GM23248 (cell line): Measurements from ENCODE around the gene TAOK1. TPM values are rescaled to one million over a fixed set of nuclear protein-coding genes. Genes with fewer than 3 reads are reported as not detected.

Experiments
- DNase-seq: peaks from one replicate; pipeline ENCODE4 v3.0.0-alpha.2; 2015
- H2AFZ ChIP-seq: fragments of 200-600 bp; sonication (generic); 2 replicates; pipeline ENCODE4 v1.6.1; 2016; ENCODE audit warnings: antibody characterized with exemption
- H3F3A ChIP-seq: fragments of 200-600 bp; sonication (generic); 2 replicates; pipeline ENCODE4 v1.6.1; 2016; ENCODE audit warnings: mild to moderate bottlenecking, antibody characterized with exemption, mixed run types; ENCODE audit not compliant: insufficient read depth
- H3K27ac ChIP-seq: fragments of 200-600 bp; sonication (generic); 2 replicates; pipeline ENCODE4 v1.5.1; 2016; ENCODE audit warnings: mild to moderate bottlenecking
- H3K27me3 ChIP-seq: fragments of 200-600 bp; sonication (generic); replicated peaks from 2 replicates; pipeline ENCODE4 v1.6.1; 2016; ENCODE audit warnings: mild to moderate bottlenecking; ENCODE audit not compliant: insufficient read depth
- H3K36me3 ChIP-seq: fragments of 200-600 bp; sonication (generic); 2 replicates; pipeline ENCODE4 v1.6.1; 2016; ENCODE audit warnings: low read depth, mild to moderate bottlenecking
- H3K4me1 ChIP-seq: fragments of 200-600 bp; sonication (generic); 2 replicates; pipeline ENCODE4 v1.6.1; 2016; ENCODE audit warnings: mild to moderate bottlenecking; ENCODE audit not compliant: insufficient read depth
- H3K4me2 ChIP-seq: fragments of 200-600 bp; sonication (generic); one replicate; pipeline ENCODE4 v1.6.1; 2016; ENCODE audit warnings: mild to moderate bottlenecking; ENCODE audit not compliant: unreplicated experiment
- H3K4me3 ChIP-seq: fragments of 200-600 bp; sonication (generic); 2 replicates; pipeline ENCODE4 v1.5.1; 2016; ENCODE audit warnings: mild to moderate bottlenecking
- H3K79me2 ChIP-seq: fragments of 200-600 bp; sonication (generic); 2 replicates; pipeline ENCODE4 v1.6.1; 2016; ENCODE audit warnings: mild to moderate bottlenecking; ENCODE audit not compliant: insufficient read depth
- H3K9ac ChIP-seq: fragments of 200-600 bp; sonication (generic); 2 replicates; pipeline ENCODE4 v1.6.1; 2016; ENCODE audit warnings: mild to moderate bottlenecking
- H3K9me2 ChIP-seq: fragments of 200-600 bp; sonication (generic); 2 replicates; pipeline ENCODE4 v1.6.1; 2016; ENCODE audit warnings: mixed run types, mild to moderate bottlenecking, moderate library complexity; ENCODE audit not compliant: insufficient read depth
- H3K9me3 ChIP-seq: fragments of 200-600 bp; sonication (generic); one replicate; pipeline ENCODE4 v1.6.1; 2017; ENCODE audit warnings: low read depth
- H4K20me1 ChIP-seq: fragments of 200-600 bp; sonication (generic); 2 replicates; pipeline ENCODE4 v1.6.0; 2016; ENCODE audit not compliant: insufficient read depth
- EZH2 ChIP-seq: fragments of 200-600 bp; sonication (generic); IDR thresholded peaks from 2 replicates; pipeline ENCODE4 v1.6.1; 2018; ENCODE audit warnings: antibody characterized with exemption, mild to moderate bottlenecking; ENCODE audit not compliant: insufficient read depth, poor library complexity, severe bottlenecking
- EZH2phosphoT487 ChIP-seq: fragments of 200-600 bp; sonication (generic); IDR thresholded peaks from 2 replicates; pipeline ENCODE4 v1.6.1; 2018; ENCODE audit warnings: antibody characterized with exemption, moderate library complexity, mild to moderate bottlenecking, low read depth; ENCODE audit not compliant: insufficient read depth
- WGBS, 2 experiments: methylation state at CpG; one replicate each; pipeline ENCODE4 v1.1.6; 2015 to 2017; ENCODE audit warnings: low lambda C conversion rate in 2 of 2, low coverage in 1 of 2; ENCODE audit errors: missing lambda C conversion rate in 2 of 2; 5-methylcytosine and 5-hydroxymethylcytosine counted together
- in situ Hi-C: fragments of 300-500 bp; cut with MboI; formaldehyde crosslinking; loops from 2 replicates; pipeline ENCODE4 v1.15.0; 2020
- polyA plus RNA-seq: library from polyadenylated mRNA; unstranded; fragments of >200 nt; fragmentation: Nextera tagmentation; extraction: Ambion mirVana; gene quantifications from 2 replicates; pipeline ENCODE4 v1.2.1, GENCODE V29; 2016
- total RNA-seq: library from RNA; depleted of rRNA; stranded (reverse); fragments of >200 nt; shearing (Covaris generic); gene quantifications from 2 replicates; pipeline ENCODE4 v1.2.3, GENCODE V29; 2014

Gene TAOK1
- total and polyA plus RNA-seq, 2 experiments from 2014 or later: 7.6 to 49.9 TPM

DNA sequence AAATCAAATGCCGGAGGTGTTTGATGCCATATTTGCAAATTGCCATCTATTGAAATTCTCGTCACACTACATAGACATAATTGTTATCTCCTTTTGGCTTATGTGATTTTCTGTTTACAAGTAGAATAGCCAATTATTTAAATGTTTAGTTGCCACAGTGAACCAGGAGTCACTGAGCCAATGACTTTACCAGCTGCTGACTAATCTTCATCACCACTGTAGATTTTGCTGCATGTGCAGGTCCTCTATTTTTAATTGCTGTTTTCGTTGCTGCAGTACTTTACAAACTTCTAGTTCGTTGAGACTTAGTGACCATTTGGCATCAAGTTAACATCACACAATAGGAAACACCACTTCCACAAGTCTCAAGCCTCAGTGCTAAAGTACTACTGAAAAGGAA is 153.9 kb downstream of the TAOK1 start:
- Histone ChIP-seq H4K20me1 (no peaks in the 10 kb centered on the region), H3K4me2 (no peak overlapping the region), H3K4me3 (no peak overlapping the region), H3K9ac (no peak overlapping the region), H3F3A (peaks cover 5% of the 10 kb centered on the region; the same call in 1 of the 2 replicates), H2AFZ (no peak overlapping the region), H3K79me2 (no peaks in the 10 kb centered on the region), H3K9me2 (no peaks in the 10 kb centered on the region), H3K36me3 (peaks cover 38% of the 10 kb centered on the region; the same call in 1 of the 2 replicates), H3K9me3 (no peaks in the 10 kb centered on the region), H3K27me3 (no peaks in the 10 kb centered on the region), H3K27ac (no peak overlapping the region), H3K4me1 (no peaks in the 10 kb centered on the region)
- no peak for DNase-seq
- in situ Hi-C loops: loop anchor here (25.0 kb wide), 1 partner anchor 182 kb away; no protein-coding TSS in a partner anchor
- 95 to 100% methylated on average over 4 of the region's 4 CpGs for WGBS, 2 experiments
- TF ChIP-seq EZH2: no peak
- TF ChIP-seq EZH2phosphoT487: no peak

DNA sequence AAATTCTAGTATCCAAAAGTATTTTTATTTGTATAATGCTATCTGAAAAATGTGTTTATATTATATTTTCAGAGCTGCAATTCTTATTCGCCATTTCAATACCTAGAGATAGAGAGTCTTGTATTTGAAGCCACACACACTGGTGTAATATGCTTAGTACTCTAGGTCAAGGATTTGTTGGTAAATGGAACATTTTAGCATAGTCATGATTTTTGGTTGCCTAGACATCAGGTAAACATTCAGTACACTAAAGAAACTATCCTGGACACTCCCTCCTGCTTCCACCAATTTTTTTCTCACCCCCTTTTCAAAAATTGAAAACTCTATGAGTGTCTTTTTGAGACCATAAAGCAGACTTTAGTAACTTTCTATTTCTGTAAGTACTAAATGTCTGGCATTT is 155.9 kb downstream of the TAOK1 start:
- H2AFZ ChIP-seq: no peak overlapping the region
- DNase-seq: peak; percentile 37
- H3F3A ChIP-seq: peaks cover 5% of the 10 kb centered on the region; the same call in 1 of the 2 replicates
- H3K9me3 ChIP-seq: no peaks in the 10 kb centered on the region
- TF ChIP-seq EZH2phosphoT487: no peak
- no peak for TF ChIP-seq EZH2
- H3K36me3 ChIP-seq: peaks cover 41% of the 10 kb centered on the region; the same call in 1 of the 2 replicates
- no peaks in the 10 kb centered on the region for H3K79me2 ChIP-seq
- in situ Hi-C loops: loop anchor here (25.0 kb wide), 1 partner anchor 184 kb away; no protein-coding TSS in a partner anchor
- no peaks in the 10 kb centered on the region for H3K9me2 ChIP-seq
- 95 to 97% methylated on average over 1 of the region's 1 CpG for WGBS, 2 experiments
- H3K27ac ChIP-seq: 0 out of 2 replicates have a peak overlapping the region, but pooled peaks have one; percentile 4
- no peak overlapping the region for H3K9ac ChIP-seq
- no peak overlapping the region for H3K4me2 ChIP-seq
- H3K4me1 ChIP-seq: no peaks in the 10 kb centered on the region
- no peaks in the 10 kb centered on the region for H4K20me1 ChIP-seq
- H3K27me3 ChIP-seq: no peaks in the 10 kb centered on the region
- H3K4me3 ChIP-seq: no peak overlapping the region

DNA sequence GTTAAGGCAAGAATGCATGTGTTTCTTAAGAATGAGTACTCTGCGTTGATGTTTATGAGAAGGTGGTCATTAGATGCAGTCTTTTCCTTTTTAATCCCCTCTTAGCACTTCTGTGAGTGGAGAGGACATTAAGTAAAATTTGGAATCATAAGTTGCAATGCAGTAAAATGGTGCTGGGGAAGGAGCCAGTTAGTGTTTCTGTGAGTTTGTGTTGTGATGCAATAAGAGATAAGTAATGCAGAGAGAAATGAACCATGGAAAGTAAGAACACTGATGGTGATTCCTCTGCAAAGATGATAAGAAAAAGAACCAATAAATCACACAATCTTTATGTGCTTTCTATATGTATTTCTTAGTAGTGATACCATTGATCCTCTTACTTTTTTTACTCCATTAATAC is 156.7 kb downstream of the TAOK1 start:
- Histone ChIP-seq H2AFZ (no peak overlapping the region), H3K4me1 (no peaks in the 10 kb centered on the region), H3F3A (peaks cover 5% of the 10 kb centered on the region; the same call in 1 of the 2 replicates), H3K9me3 (no peaks in the 10 kb centered on the region), H3K9ac (no peak overlapping the region), H3K4me2 (no peak overlapping the region), H3K9me2 (no peaks in the 10 kb centered on the region), H3K27ac (no peak overlapping the region), H3K4me3 (no peak overlapping the region), H3K79me2 (no peaks in the 10 kb centered on the region), H3K27me3 (no peaks in the 10 kb centered on the region), H4K20me1 (no peaks in the 10 kb centered on the region), H3K36me3 (peaks cover 41% of the 10 kb centered on the region; the same call in 1 of the 2 replicates)
- peak; percentile 24 for DNase-seq
- TF ChIP-seq EZH2phosphoT487 (no peak), EZH2 (no peak)
- 100% methylated on average over 1 of the region's 1 CpG for WGBS, 2 experiments
- in situ Hi-C loops: loop anchor here (25.0 kb wide), 1 partner anchor 185 kb away; no protein-coding TSS in a partner anchor

DNA sequence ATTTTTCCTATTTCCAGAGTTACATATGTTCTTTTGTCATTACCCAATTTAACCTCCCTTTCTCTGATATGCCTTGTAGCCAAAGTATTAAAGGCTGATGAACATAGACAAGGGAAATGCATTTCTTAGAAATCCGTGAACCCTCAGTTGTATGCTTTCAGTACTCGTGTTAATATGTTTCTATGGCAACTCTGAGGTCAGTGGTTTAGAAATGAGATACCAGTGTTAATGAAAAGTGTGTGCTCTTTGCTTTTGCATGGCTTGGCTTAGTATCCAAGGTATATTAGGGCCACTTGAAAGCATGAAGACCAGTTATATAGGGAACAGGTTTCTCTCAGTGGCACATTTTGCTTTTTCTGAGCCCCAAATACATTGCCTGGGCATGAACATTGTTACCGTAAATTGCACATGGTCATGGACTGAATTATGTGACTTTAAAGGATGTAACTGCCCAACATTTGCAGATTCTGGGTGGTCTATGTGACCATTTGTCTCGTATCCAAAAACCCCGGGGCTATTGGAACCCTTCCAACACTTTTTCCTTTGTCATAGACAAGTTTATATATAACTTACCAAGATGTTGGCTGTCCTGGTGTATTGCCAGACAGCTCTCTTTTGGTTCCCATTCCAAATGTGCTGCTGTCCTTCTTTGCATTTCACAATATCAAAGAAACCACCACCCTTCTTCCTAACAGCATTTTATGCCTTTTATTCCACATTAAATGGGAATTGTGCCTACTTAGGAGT is 159.2 kb downstream of the TAOK1 start:
- no peak overlapping the region for H3K9ac ChIP-seq
- no peaks in the 10 kb centered on the region for H3K9me2 ChIP-seq
- no peak for TF ChIP-seq EZH2
- no peak for TF ChIP-seq EZH2phosphoT487
- in situ Hi-C loops: loop anchor here (25.0 kb wide), 1 partner anchor 187 kb away; no protein-coding TSS in a partner anchor
- no peaks in the 10 kb centered on the region for H4K20me1 ChIP-seq
- WGBS, 2 experiments: 34 to 40% methylated on average over 5 of the region's 5 CpGs
- no peak overlapping the region for H3K27ac ChIP-seq
- H3K4me3 ChIP-seq: no peak overlapping the region
- no peaks in the 10 kb centered on the region for H3K27me3 ChIP-seq
- no peaks in the 10 kb centered on the region for H3K9me3 ChIP-seq
- no peaks in the 10 kb centered on the region for H3K4me1 ChIP-seq
- H3K4me2 ChIP-seq: no peak overlapping the region
- H3K79me2 ChIP-seq: no peaks in the 10 kb centered on the region
- no peak for DNase-seq
- H3K36me3 ChIP-seq: peaks cover 20% of the 10 kb centered on the region; the same call in 1 of the 2 replicates
- no peak overlapping the region for H2AFZ ChIP-seq
- H3F3A ChIP-seq: peaks cover 5% of the 10 kb centered on the region; the same call in 1 of the 2 replicates
